GM18951 (cell line): Measurements from ENCODE around the gene LANCL3.

Experiments used
- POLR2A ChIP-seq: IDR thresholded peaks from 4 replicates; pipeline ENCODE4 v1.6.1; 2011; ENCODE audit warnings: mild to moderate bottlenecking; ENCODE audit not compliant: insufficient read length, insufficient read depth; ENCODE audit errors: extremely low read depth
- in situ Hi-C: fragments of 300-500 bp; cut with MboI; formaldehyde crosslinking; loops from one replicate; pipeline ENCODE4 v1.12.0; 2022; ENCODE audit warnings: low sequenced_read_pairs, mixed read lengths, inconsistent platforms; ENCODE audit not compliant: unreplicated experiment

The LANCL3 gene

DNA sequence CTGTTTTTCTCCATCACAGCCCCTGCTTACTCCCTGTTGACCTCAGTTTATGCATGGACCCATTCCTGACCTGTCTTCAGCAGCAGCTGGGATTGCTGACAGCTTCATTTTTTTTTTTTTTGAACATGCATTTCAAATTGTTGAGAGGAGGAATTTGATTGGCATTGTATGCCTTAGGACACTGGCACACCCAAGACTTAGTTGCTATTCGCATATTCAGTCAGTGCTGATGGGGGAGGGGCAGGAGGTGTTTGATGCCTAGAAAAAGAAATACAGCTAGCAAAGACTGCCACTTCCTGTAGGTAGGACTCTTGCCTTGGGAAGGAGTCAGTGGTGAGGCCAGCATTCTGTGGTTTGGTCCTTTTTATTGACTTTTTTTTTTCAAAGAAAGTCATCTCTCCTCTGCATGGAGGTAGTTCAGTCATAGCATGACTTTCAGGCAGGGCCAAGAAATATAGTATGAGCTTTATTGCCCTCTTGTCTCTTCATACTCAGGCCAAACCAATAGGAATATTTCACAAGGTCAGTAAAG, 80.5 kb downstream of the LANCL3 start:
- TF ChIP-seq POLR2A: no peak
- in situ Hi-C loops: no loop called here

DNA sequence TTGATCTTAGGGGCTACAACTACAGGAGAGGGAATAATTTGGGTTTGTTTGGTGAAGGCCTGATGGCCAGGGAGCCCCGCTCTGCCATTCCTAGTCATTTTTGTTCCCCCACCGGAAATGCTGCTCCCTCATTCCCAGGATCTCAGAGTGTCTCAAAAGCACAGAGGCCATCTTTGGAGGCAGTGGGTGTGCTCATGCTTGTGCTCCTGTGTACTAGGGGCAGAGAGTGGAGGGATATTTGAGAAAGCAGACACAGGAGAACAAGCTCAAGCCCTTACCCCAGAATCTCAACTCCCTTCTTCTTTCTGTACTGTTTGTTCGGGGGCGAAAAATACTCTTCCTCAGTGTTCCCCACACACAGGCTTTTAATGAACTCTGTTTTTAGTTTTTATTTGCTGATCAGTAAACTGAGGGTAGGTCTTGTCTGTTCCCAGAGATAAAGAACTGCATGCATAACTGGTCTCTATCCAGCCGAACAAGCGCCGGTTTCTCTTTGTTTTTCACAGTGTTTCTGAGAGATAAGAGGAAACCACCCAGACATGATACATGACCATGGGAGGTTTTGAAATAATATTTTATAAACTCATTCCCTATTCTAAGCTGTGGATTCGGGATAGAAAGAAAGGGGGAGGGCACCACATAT, 81.2 kb downstream of the LANCL3 start:
- in situ Hi-C loops: no loop called here
- no peak for TF ChIP-seq POLR2A

DNA sequence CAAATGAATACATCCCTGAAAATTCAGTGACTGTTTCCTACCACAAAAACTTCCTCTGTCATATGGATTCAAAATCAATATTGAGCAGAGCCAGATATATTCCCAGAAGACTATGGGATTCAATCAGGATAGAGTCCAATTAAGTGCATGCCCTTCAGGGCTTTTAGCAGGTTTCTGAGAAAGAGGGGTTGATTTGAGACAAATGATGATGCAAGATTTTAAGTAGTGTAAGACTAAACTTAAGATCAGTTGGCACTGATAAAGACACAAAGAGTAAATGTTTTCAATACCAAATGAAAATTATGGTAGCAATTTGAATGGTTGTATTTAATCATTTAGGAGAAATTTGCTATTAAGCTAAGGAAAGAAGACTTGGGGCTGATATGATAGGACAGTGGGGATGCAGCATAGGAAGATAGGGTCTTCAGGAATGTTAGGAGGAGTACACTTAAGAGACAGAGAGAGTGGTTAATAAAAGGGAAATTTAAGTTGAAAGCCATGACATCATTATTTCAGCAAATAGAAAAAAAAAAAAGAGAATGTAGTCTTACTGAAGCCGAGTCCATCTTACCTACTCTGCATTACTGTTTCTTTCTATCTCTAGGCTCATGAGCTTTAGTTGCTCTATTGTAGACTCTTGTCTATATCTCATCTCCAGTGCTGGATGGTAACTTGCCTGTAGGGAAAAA, 82.1 kb downstream of the LANCL3 start:
- in situ Hi-C loops: no loop called here
- no peak for TF ChIP-seq POLR2A

DNA sequence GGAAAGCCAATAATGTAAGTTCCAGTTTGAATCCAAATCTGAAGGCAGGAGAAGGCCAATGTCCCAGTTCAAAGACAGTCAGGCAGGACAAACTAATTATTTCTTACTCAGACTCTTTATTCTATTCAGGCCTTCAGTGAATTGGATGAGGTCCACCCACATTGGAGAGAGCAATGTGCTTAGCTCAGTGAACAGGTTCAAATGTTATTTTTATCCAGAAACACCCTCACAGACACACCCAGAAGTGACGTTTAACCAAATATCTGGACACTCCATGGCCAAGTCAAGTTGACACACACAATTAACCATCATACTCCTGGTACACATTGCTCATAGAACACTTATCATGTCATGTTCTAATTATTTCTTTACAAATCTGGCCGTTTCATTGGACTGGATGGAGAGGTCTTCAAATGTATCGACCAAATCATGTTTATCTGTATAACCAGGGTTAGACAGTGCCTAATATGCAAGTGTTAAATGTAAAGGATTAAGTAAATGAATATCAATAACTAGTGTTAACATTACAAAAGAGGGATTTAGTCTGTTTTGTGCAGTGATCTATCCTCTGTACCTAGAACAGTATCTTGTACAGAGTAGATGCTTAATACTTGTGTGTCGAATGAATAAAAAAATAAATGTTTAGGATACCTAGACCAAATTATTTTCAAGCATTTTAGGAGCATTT, 87.0 kb downstream of the LANCL3 start:
- no peak for TF ChIP-seq POLR2A
- in situ Hi-C loops: no loop called here

DNA sequence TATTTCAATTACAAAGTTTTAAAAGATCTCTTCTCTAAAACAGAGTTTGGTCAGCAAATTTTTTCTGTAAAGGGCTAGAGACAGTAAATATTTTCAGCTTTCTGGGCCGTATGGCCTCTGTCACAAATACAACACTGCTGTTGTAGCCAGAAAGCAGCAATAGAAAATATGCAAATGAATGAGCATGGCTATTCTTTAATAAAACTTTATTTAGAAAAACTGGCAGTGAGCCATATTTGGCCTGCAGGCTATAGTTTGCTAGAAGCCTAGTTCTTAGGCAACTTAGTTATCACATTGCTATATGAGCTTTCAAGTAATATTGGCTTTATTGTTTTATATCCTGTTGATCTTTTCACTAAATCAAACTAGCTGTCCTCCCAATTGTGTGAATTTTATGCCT, 87.6 kb downstream of the LANCL3 start:
- in situ Hi-C loops: no loop called here
- TF ChIP-seq POLR2A: no peak

DNA sequence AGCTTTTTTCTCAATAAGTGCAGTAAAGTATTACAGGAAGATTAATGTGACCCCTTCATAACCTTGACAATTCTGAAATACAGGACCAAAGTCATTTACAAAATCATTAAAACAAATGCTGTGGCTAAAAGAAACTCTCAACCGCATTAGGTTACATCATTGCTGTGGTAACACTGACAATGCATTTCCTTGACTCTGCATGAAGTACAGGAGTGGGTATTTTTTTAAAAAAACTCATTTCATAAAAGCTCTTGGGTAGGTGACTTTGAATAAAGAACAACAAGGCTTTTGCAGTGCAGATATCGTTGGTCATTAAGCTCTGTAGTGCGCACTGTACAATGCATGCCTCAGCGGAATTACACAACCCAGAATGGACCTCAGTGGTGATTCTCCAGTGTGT, 90.7 kb downstream of the LANCL3 start:
- no peak for TF ChIP-seq POLR2A
- in situ Hi-C loops: no loop called here

DNA sequence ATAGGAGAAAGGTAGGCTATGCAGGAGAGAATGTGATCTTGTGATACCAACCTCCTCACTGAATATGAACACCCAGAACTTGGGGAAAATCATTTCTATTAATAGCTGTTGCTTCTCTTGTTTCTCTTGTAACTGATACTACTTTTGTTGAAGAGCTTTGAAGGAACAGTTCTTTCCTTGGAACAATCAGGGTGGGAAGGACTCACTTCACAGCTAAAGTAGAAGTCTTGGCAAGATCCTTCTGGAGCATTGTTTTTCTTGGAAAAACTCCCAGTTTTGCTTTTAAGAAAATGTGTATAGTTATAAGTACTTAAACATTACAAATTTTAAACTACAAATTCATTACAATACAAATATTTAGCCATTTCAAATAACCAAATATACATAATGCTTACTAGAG, 95.1 kb downstream of the LANCL3 start:
- no peak for TF ChIP-seq POLR2A
- in situ Hi-C loops: no loop called here

DNA sequence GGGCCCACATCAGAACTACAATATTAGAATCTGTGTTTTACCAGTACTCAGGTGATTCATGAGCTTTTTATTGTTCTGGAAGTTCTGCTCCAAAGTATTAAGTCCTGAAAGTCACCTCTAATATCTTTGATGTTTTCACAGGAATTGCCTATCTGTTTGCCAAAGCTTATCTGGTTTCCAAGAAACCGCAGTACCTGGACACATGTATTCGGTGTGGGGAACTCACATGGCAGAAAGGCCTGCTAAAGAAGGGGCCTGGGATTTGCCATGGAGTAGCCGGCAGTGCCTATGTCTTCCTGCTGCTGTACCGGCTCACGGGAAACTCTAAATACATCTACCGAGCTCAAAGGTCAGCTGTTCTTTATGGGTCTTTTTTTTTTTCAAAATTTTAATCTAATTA, 95.7 kb downstream of the LANCL3 start:
- in situ Hi-C loops: no loop called here
- TF ChIP-seq POLR2A: no peak

DNA sequence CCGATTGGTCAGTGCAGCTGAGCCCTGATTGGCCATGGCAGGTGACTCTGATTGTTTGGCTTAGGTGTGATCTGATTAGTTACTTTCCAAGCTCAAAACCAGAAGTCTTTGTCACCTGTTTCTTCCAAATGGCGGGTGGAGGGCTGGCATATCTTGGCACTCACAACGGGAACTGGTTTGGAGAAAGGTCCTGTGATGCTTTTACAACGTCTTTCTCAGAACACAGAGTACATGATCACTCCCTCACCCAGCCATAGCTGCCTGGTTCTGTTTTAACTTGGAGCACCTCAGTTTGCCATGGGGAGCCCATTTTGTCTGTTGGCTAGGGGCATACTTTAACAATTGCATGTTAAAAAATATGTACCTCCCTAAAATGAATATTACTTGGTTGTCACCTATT, 101.1 kb downstream of the LANCL3 start:
- no peak for TF ChIP-seq POLR2A
- in situ Hi-C loops: no loop called here

DNA sequence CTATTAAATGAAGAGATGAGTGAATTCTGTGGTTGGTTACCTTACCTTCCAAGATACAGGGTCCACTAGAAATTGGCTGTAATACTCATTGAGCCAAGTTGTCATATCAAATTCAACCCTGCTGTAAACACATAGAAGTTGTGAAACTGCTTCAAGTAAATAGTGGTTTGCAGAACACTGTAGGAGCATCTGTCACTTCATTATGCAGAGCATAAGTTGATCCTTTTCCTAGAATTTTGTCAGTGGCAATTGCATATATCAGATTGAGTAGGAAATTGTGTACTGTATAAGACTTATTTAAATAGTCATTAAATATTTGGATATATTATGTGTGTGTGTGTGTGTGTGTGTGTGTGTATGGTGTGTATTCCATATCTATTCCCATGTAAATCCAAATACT, 105.3 kb downstream of the LANCL3 start:
- in situ Hi-C loops: no loop called here
- TF ChIP-seq POLR2A: no peak

DNA sequence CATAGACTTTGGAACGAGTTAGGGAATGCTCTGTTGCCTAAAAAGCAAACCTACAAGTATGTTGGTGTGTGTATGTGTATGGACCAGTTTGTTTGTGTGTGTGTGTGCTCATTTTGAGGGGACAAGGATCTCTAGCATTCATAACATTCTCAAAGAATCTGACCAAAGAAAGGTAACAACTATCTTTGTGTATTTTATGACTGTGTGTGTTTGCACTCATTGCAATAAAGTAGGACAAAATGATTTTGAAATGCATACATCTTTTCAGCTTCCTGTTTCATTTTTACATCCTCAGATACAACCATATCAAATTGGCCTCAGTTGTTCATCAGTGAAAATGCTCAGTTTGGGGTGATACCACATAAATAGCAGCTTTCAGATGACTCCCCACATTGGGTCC, 105.8 kb downstream of the LANCL3 start:
- TF ChIP-seq POLR2A: no peak
- in situ Hi-C loops: no loop called here

DNA sequence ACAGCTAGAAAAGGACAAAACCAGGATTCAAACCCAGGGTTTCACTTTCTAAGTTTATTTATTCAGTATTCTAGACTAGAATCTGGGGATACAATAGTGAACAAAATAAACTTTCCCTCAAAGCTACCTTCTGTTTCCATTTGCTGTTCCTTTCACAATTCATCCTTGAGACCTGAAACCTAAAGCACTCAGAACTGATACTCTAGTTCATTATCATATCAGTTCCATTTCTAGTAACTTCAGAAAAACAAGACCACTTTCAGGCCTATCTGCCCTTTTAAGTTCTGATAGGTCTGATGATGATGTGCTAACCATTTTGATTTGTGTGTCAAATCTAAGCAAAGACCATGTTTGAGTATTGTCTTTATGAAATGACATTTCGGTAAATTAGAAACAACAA, 106.3 kb downstream of the LANCL3 start:
- in situ Hi-C loops: no loop called here
- TF ChIP-seq POLR2A: no peak

DNA sequence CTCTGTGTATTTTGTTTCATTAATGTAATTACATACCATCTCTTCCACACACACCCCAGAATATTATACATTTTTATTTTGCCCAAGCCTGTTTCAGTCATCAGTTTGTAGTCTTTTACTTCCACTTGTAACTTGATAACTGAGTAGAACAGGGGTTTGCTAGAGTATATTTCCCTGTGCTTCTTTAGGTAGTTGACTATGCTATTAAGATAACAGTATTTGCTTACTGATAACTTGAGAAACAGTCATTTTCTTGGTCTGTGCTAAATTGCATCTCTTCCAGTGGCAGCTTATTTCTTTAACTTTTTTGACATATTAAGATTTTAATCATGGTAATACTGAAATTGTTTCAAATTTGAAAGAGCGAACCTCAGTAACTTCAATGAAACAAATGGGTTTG, 107.1 kb downstream of the LANCL3 start:
- in situ Hi-C loops: no loop called here
- no peak for TF ChIP-seq POLR2A

DNA sequence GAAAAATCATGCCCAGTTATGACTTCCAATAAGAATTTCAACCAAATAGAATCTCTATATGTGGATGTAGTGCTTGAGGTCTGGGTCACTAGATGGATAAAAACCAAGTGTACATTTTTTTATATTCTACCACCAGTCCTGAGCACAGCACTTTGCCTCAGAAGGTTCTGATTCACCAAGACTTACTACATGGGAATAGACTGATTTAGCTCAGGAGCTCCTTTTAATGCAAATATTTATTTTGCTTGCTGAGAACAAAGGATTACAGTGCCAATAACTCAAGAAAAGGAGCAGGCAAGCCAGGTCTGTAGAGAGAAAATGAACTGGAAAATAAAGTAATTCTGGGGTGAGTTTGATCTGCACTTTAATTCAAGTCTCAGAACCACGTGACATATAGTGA, 107.8 kb downstream of the LANCL3 start:
- in situ Hi-C loops: no loop called here
- TF ChIP-seq POLR2A: no peak
